Stimulated activated effector memory CD8-positive, alpha-beta T cell treated with anti-CD3 and anti-CD28 coated beads, Interleukin-12 subunit alpha, Interleukin-12 subunit beta, amount 100 ng/mL, for 72 hours (primary cell): Measurements from ENCODE around the gene ABHD12B.
"Not testable (repeated sequence)": the region's sequence is repeated elsewhere in the genome, so short reads cannot be mapped to it uniquely, and the experiment has no call there.

Experiments used
- ATAC-seq: fragments of 150-1000 bp; cut with Tn5 transposase; 2 replicates; pipeline ENCODE4 v1.10.0; 2021
- DNase-seq, 2 donors: peaks; one replicate each; pipeline ENCODE4 v3.0.0; 2021 to 2022; ENCODE audit warnings: low spot score in 2 of 2
- H3K27ac Mint-ChIP-seq: one replicate; pipeline ENCODE4 v1.8.0; 2022; ENCODE audit warnings: mild to moderate bottlenecking, mixed read lengths
- H3K36me3 Mint-ChIP-seq: one replicate; pipeline ENCODE4 v1.8.0; 2022; ENCODE audit warnings: mild to moderate bottlenecking, mixed read lengths
- H3K4me1 Mint-ChIP-seq: one replicate; pipeline ENCODE4 v1.8.0; 2022; ENCODE audit warnings: mixed read lengths
- H3K4me3 Mint-ChIP-seq: one replicate; pipeline ENCODE4 v1.8.0; 2022; ENCODE audit warnings: mild to moderate bottlenecking, mixed read lengths
- H3K9me3 Mint-ChIP-seq: one replicate; pipeline ENCODE4 v1.8.0; 2022; ENCODE audit warnings: mixed read lengths

Gene ABHD12B

DNA sequence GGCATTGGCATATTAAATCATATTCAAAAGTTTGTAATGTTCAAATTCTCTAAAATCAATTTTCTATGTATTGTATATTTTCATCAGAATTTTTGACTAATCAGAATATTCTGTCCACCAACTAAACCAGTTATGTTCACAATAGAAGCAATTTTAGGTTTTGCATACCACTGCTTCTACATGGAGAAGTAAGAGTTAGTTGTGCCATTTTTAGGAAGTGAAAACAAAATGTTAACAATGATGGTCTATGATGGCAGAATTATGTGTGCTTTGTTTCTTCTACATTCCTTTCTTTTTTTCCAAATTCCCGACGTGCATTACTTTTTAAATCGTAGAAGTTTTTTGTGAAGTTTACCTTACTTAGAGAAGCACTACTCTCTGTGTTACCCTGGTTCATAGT, 29.5 kb downstream of the ABHD12B start:
- no peaks in the 10 kb centered on the region for H3K9me3 Mint-ChIP-seq
- H3K27ac Mint-ChIP-seq: no peak overlapping the region
- DNase-seq (no peak), ATAC-seq (no peak)
- no peaks in the 10 kb centered on the region for H3K36me3 Mint-ChIP-seq
- no peaks in the 10 kb centered on the region for H3K4me1 Mint-ChIP-seq
- H3K4me3 Mint-ChIP-seq: no peak overlapping the region

DNA sequence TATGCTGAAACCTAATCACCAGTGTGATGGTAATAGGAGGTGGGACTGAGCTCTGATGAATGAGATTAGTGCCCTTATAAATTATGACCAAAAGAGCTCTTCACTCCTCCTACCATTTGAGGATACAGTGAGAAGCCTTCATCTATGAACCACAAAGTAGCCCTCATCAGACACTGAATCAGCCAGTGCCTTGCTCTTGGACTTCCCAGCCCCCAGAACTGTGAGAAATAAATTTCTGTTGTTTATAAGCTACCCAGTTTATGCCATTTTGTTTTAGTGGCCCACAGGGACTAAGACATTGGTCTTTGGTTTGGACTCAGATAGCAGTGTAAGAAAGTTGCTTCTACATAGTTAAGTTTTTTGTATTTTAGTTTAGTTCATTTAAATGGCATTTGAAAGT, 32.9 kb downstream of the ABHD12B start:
- Mint-ChIP-seq H3K4me3 (no peak overlapping the region), H3K27ac (no peak overlapping the region), H3K36me3 (no peaks in the 10 kb centered on the region), H3K9me3 (no peaks in the 10 kb centered on the region), H3K4me1 (no peaks in the 10 kb centered on the region)
- ATAC-seq (no peak), DNase-seq (no peak)

DNA sequence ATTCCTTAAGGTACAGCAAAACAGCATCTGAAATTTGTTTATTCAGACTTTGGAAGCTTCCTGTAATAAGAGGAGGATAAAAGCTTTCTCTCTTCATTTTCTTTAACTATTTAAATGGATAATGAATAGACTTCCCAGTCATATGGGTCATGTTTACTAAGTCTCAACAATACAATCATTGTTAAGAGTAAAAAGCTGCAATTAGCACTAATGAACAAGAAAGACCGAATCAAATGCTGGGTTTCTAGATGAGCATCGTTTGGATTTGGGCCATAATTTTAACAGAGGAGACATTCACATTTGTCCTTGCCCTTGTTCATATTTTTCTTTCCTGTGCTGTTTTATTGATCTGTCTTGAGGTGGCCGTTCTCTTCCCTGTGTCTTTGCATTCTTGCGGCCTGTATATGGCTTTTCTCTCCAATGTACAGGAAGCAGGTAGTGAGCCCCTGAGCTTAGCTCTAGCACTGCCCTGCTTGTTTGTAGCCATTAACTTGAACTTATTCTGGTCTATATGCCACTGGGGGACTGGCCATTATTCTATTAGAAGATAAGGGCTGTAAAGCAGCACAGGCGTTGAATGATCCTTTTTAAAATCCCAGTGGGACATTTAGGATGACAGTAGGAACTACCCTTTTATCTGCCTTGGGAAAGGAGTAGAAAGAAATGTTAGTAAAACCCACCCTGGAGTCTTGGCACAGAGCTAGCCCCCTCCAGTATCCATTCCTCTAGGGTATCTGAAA, 34.6 kb downstream of the ABHD12B start:
- Mint-ChIP-seq H3K4me3 (no peak overlapping the region), H3K9me3 (no peaks in the 10 kb centered on the region), H3K27ac (no peak overlapping the region), H3K4me1 (no peaks in the 10 kb centered on the region), H3K36me3 (no peaks in the 10 kb centered on the region)
- DNase-seq (no peak), ATAC-seq (no peak)

GRCh38 chr14:50910495-50911420, 38.9 kb downstream of the ABHD12B start:
- ATAC-seq: no peak
- no peaks in the 10 kb centered on the region for H3K4me1 Mint-ChIP-seq
- no peak overlapping the region for H3K4me3 Mint-ChIP-seq

GRCh38 chr14:50917449-50917848, 45.6 kb downstream of the ABHD12B start:
- Mint-ChIP-seq H3K4me1 (no peaks in the 10 kb centered on the region), H3K9me3 (no peaks in the 10 kb centered on the region), H3K36me3 (no peaks in the 10 kb centered on the region), H3K27ac (no peak overlapping the region), H3K4me3 (no peak overlapping the region)
- ATAC-seq: no peak
- no peak for DNase-seq

More at GRCh38 chr14:50910495-50911420, 38.9 kb downstream of the ABHD12B start:
- no peak overlapping the region for H3K27ac Mint-ChIP-seq
- H3K36me3 Mint-ChIP-seq: no peaks in the 10 kb centered on the region
- H3K9me3 Mint-ChIP-seq: no peaks in the 10 kb centered on the region
- DNase-seq: no peak

DNA sequence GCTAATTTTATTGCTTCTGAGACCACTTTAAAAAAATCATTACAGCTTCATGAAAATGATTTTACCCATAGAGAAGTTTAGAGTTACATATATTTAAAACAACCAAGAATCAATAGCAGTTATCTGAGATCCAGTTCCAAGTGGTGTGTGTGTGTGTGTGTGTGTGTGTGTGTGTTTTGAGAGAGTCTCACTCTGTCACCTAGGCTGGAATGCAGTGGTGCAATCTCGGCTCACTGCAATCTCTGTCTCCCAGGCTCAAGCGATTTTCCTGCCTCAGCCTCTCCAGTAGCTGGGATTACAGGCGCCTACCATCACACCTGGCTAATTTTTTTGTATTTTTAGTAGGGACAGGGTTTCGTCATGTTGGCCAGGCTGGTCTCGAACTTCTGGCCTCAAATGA, 47.7 kb downstream of the ABHD12B start:
- H3K27ac Mint-ChIP-seq, H3K9me3 Mint-ChIP-seq, H3K4me1 Mint-ChIP-seq, H3K36me3 Mint-ChIP-seq, DNase-seq, H3K4me3 Mint-ChIP-seq, ATAC-seq: not testable (repeated sequence)

DNA sequence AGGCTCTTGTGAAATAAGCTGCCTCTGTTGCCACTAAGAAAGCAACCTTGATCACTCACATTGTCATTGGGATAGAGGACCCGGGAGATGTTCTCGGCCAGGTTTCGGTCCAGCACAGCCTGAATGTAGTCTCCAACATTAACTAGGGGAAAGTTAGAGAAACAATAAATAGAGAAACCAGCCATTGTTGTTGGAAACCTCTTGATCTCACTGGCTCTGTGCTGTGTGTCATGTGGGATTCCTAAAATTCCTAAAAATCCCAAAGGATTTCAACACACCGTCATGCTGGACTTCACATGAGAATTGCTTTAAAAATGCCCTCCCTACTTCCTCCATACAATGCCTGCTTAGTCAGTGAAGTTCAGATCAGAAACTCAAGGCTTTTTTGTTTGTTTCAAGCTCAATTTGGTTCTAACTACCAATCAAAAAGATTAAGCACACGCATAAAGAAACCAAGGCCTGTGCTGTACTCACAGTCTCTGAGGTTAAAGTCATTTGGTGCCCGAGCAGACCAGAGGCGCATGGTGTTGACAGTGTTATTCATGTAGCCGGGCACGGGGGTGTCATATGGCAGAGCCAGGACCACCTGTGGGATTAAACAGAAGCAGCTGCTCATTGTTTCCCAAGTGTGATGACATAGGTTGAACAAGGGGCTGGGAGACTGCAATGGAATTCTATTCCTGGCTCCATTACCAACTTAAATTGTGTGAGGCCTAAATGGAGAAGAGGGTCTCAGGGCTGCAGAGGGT, 48.8 kb downstream of the ABHD12B start:
- H3K27ac Mint-ChIP-seq: no peak overlapping the region
- H3K36me3 Mint-ChIP-seq: no peaks in the 10 kb centered on the region
- ATAC-seq (no peak), DNase-seq (no peak)
- H3K4me1 Mint-ChIP-seq: no peaks in the 10 kb centered on the region
- no peaks in the 10 kb centered on the region for H3K9me3 Mint-ChIP-seq
- H3K4me3 Mint-ChIP-seq: no peak overlapping the region

DNA sequence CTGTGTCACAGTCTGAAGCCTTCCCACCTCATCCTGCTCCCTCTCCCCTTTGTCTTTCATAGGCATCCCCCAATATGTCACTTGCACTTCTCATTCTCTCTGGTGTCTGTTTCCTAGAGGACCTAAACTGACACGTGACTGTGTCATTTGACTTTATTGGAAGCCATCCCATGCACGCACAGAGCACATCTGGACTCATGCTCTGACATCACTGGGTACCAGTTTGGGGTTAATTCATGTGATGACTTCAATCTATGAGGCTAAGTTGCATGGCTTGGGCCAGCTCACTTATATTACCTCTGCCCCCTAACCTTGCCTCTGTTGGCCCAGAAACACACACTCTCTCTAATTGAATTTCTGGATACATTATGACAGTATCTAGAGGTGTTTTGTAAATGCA, 51.0 kb downstream of the ABHD12B start:
- no peaks in the 10 kb centered on the region for H3K36me3 Mint-ChIP-seq
- no peak overlapping the region for H3K27ac Mint-ChIP-seq
- H3K4me3 Mint-ChIP-seq: no peak overlapping the region
- H3K9me3 Mint-ChIP-seq: no peaks in the 10 kb centered on the region
- ATAC-seq (no peak), DNase-seq (no peak)
- H3K4me1 Mint-ChIP-seq: no peaks in the 10 kb centered on the region

- ATAC-seq (no peak), DNase-seq (no peak)
- no peak overlapping the region for H3K4me3 Mint-ChIP-seq
- H3K9me3 Mint-ChIP-seq: no peaks in the 10 kb centered on the region
- H3K4me1 Mint-ChIP-seq: no peaks in the 10 kb centered on the region
- no peaks in the 10 kb centered on the region for H3K36me3 Mint-ChIP-seq
- H3K27ac Mint-ChIP-seq: no peak overlapping the region
Measured at GRCh38 chr14:50924236-50924635, 52.4 kb downstream of the ABHD12B start.

GRCh38 chr14:50924843-50925242, 53.0 kb downstream of the ABHD12B start:
- Mint-ChIP-seq H3K9me3 (no peaks in the 10 kb centered on the region), H3K36me3 (no peaks in the 10 kb centered on the region), H3K4me3 (no peak overlapping the region), H3K27ac (no peak overlapping the region), H3K4me1 (no peaks in the 10 kb centered on the region)
- ATAC-seq (no peak), DNase-seq (no peak)

DNA sequence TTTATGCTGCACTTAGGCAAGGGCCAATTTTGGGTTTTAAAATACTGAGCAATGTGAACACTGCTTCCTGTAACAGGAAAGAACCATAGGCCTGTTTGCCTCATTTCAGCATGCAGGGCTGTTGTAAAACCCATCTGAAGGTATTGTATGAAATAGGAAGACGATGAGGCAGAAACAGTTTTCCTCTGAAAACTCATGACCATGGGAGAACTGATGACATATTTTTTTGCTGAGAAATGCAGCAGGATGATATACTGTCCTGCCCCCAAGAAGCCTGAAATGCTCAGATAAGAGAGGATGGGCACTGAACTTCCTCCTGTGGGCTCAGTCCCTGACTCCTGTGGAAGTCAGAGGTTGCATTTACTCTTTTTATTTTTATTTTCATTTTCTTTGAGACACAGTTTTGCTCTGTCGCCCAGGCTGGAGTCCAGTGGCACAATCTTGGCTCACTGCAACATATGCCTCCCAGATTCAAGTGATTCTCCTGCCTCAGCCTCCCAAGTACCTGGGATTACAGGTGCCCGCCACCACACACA, 55.1 kb downstream of the ABHD12B start:
- DNase-seq: no peak
- no peak for ATAC-seq
- Mint-ChIP-seq H3K9me3 (no peaks in the 10 kb centered on the region), H3K4me3 (no peak overlapping the region), H3K36me3 (no peaks in the 10 kb centered on the region), H3K4me1 (no peaks in the 10 kb centered on the region), H3K27ac (no peak overlapping the region)

DNA sequence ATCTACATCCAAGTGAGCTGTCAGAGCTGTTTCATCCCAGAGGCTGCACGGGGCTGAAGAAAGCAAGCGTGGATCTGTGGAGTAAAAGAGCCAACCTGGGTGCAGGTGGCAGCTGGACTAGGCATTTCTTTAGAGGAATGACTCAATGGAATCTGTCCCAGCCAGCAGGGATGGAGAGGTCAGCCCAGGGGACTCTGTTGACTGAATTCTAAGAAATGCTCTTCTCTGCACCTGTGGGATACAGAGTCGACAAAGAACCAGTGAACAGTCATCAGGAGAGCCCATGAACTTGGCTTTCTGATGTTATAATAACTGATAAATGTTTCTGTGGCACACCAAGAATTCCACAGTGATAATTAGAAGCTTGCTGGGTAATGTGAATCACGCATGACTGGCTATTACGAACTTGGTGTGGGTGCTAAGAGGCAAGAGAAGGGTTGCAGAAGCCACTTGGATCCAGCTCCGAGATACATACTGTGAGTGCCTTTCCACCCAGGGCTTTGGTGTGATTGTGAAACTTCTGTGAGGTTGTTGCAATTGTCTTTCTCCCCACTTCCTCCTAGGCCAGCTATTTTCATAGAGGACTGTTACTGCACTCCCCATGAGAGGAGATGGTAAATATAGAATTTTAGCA, 56.3 kb downstream of the ABHD12B start:
- Mint-ChIP-seq H3K4me3 (no peak overlapping the region), H3K9me3 (no peaks in the 10 kb centered on the region), H3K4me1 (no peaks in the 10 kb centered on the region), H3K36me3 (no peaks in the 10 kb centered on the region), H3K27ac (no peak overlapping the region)
- DNase-seq (no peak), ATAC-seq (no peak)

DNA sequence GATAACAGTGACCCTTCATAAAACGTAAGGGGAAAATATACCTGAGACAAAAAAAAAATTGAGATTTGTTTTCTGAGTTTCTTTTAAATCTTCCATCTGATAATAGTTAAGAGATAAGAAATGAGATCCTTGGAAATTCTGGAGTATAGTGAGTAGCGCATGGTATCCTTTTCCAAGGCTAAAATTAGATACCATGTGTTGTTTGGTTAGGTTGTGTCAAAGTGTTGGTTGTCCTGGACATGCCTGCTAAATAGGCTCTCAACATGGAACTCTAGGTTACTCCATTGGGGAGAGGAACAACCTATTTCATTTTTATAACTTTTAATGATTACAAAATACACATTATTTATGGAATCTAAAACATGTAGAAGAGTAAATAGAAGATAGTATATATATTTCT, 57.7 kb downstream of the ABHD12B start:
- no peak overlapping the region for H3K27ac Mint-ChIP-seq
- no peaks in the 10 kb centered on the region for H3K4me1 Mint-ChIP-seq
- no peaks in the 10 kb centered on the region for H3K36me3 Mint-ChIP-seq
- DNase-seq (no peak), ATAC-seq (no peak)
- no peak overlapping the region for H3K4me3 Mint-ChIP-seq
- no peaks in the 10 kb centered on the region for H3K9me3 Mint-ChIP-seq

DNA sequence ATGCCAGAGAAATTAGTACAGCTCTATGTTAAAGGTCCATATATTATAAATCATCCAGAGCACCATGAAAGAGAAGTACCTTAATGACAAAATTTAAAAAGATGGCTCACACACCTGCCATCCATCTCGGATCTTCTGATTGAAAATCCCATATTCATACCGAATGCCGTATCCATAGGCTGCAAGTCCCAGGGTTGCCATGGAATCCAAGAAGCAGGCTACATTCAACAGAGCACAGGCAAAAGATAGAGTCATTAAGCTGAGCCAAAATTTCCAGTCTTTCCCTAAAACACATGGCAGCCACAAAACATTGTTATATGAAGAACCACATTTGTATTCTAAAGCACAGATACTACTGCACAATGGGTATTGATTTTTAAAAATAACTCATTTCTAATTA, 59.7 kb downstream of the ABHD12B start:
- no peak overlapping the region for H3K4me3 Mint-ChIP-seq
- no peaks in the 10 kb centered on the region for H3K4me1 Mint-ChIP-seq
- no peak for ATAC-seq
- no peak for DNase-seq
- H3K9me3 Mint-ChIP-seq: no peaks in the 10 kb centered on the region
- H3K27ac Mint-ChIP-seq: no peak overlapping the region
- H3K36me3 Mint-ChIP-seq: no peaks in the 10 kb centered on the region

DNA sequence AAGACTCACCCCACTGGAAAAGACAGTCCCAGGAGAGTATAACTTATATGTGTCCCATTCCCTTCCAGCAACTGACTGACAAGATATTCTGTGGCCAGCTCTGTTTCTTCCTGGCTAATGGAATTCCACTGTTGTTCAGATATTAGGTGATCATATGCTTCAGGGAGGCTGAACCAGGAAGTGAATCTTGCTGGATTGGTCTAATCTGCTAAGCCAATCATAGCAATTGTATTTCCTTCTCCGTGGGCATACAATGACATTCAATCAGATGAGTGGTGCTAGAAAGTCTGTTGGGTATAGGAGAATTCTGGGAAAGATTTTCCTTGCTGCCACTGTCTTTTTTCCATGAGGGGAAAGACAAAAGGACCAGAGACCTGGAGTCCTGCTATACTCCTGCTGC, 60.3 kb downstream of the ABHD12B start:
- Mint-ChIP-seq H3K9me3 (no peaks in the 10 kb centered on the region), H3K4me3 (no peak overlapping the region), H3K4me1 (no peaks in the 10 kb centered on the region), H3K27ac (no peak overlapping the region), H3K36me3 (no peaks in the 10 kb centered on the region)
- ATAC-seq (no peak), DNase-seq (no peak)
